Bronchial epithelial cell (primary cell): ENCODE measurements around the gene RAB5IF. TPM values are rescaled to one million over a fixed set of nuclear protein-coding genes. Genes with fewer than 3 reads are reported as not detected.
"Not testable (repeated sequence)": the region's sequence is repeated elsewhere in the genome, so short reads cannot be mapped to it uniquely, and the experiment has no call there.

Experiments used
- DNase-seq: peaks from one replicate; pipeline ENCODE4 v3.0.0-alpha.2; 2010; ENCODE audit warnings: low read depth
- FAIRE-seq: peaks from 2 replicates; lab custom pipeline; 2011; peaks lifted over from hg19 to GRCh38; lab: Jason Lieb, UNC
- H3K27me3 ChIP-seq: 2 replicates; pipeline ENCODE4 v1.5.1; 2011; ENCODE audit warnings: low read length; ENCODE audit not compliant: control insufficient read depth, insufficient read depth
- H3K36me3 ChIP-seq: 2 replicates; pipeline ENCODE4 v1.5.1; 2011; ENCODE audit warnings: low read length; ENCODE audit not compliant: control insufficient read depth, insufficient read depth
- H3K4me3 ChIP-seq: 2 replicates; pipeline ENCODE4 v1.5.1; 2011; ENCODE audit warnings: mild to moderate bottlenecking, low read depth, low read length, control low read depth
- CTCF ChIP-seq: IDR thresholded peaks from 2 replicates; pipeline ENCODE4 v1.5.1; 2011; ENCODE audit warnings: mild to moderate bottlenecking, moderate library complexity, low read length, control low read depth, inconsistent platforms; ENCODE audit not compliant: insufficient read depth, severe bottlenecking
- total RNA-seq: library from RNA; depleted of rRNA; stranded (reverse); fragments of >200 nt; gene quantifications from 2 replicates; pipeline ENCODE4 v1.2.1, GENCODE V29; 2014

RAB5IF gene
- total RNA-seq, 1 donor from 2014 or later: 120 TPM

GRCh38 chr20:36606158-36607066 lies 833 bp downstream of the RAB5IF start:
- DNase-seq (peak; percentile 41), FAIRE-seq (no peak)
- H3K27me3 ChIP-seq: no peaks in the 10 kb centered on the region
- H3K4me3 ChIP-seq: peak overlapping the region; percentile 97
- peaks cover 11% of the 10 kb centered on the region for H3K36me3 ChIP-seq
- TF ChIP-seq CTCF: no peak

GRCh38 chr20:36607586-36608387 lies 2.2 kb downstream of the RAB5IF start:
- peaks cover 17% of the 10 kb centered on the region for H3K36me3 ChIP-seq
- H3K27me3 ChIP-seq: no peaks in the 10 kb centered on the region
- no peak overlapping the region for H3K4me3 ChIP-seq
- FAIRE-seq: no peak
- TF ChIP-seq CTCF: no peak
- DNase-seq: peak; percentile 35

- not testable (repeated sequence) for H3K27me3 ChIP-seq, FAIRE-seq, H3K4me3 ChIP-seq
- DNase-seq: peak; percentile 13
- H3K36me3 ChIP-seq: peaks cover 17% of the 10 kb centered on the region
Observed at GRCh38 chr20:36608388-36608728, 2.8 kb downstream of the RAB5IF start.

- FAIRE-seq (no peak), DNase-seq (no peak)
- Histone ChIP-seq H3K36me3 (peaks cover 17% of the 10 kb centered on the region), H3K4me3 (no peak overlapping the region), H3K27me3 (no peaks in the 10 kb centered on the region)
- no peak for TF ChIP-seq CTCF
Observed at GRCh38 chr20:36611625-36612024, 6.0 kb downstream of the RAB5IF start.

- TF ChIP-seq CTCF: no peak
- no peaks in the 10 kb centered on the region for H3K27me3 ChIP-seq
- no peak for FAIRE-seq
- no peak overlapping the region for H3K4me3 ChIP-seq
- H3K36me3 ChIP-seq: peaks cover 12% of the 10 kb centered on the region
- DNase-seq: peak; percentile 5
Observed at GRCh38 chr20:36613974-36614373, 8.4 kb downstream of the RAB5IF start.
